HG02798 (cell line): Measurements from ENCODE around the gene ANAPC2.
"Not testable (repeated sequence)": the region's sequence is repeated elsewhere in the genome, so short reads cannot be mapped to it uniquely, and the experiment has no call there.

ENCODE experiments used
- ATAC-seq: cut with Tn5 transposase; IDR thresholded peaks from one replicate; pipeline ENCODE4 v1.9.1; 2021; ENCODE audit warnings: mild to moderate bottlenecking; ENCODE audit not compliant: unreplicated experiment, poor library complexity

The ANAPC2 gene

GRCh38 chr9:137135154-137135553 lies 53.2 kb downstream of the ANAPC2 start:
- ATAC-seq = not testable (repeated sequence)

GRCh38 chr9:137134191-137134590 lies 54.2 kb downstream of the ANAPC2 start:
- no peak for ATAC-seq

GRCh38 chr9:137130176-137130755 lies 58.1 kb downstream of the ANAPC2 start:
- peak; percentile 28 for ATAC-seq

- ATAC-seq = peak; percentile 91
Measured at GRCh38 chr9:137129456-137130175, 58.7 kb downstream of the ANAPC2 start.

- peak; percentile 8 for ATAC-seq
Measured at GRCh38 chr9:137128862-137129455, 59.4 kb downstream of the ANAPC2 start.

GRCh38 chr9:137128158-137128861 lies 60.0 kb downstream of the ANAPC2 start:
- ATAC-seq = no peak

- no peak for ATAC-seq
Measured at GRCh38 chr9:137127301-137128157, 60.8 kb downstream of the ANAPC2 start.

GRCh38 chr9:137126786-137127185 lies 61.6 kb downstream of the ANAPC2 start:
- ATAC-seq = no peak
